H1 (cell line): ENCODE data around the gene GABRD. TPM values are rescaled to one million over a fixed set of nuclear protein-coding genes. Genes with fewer than 3 reads are reported as not detected.
A peak's percentile ranks its signal among the peaks of the same experiment; 100 is the strongest.

ENCODE experiments used
- CTCF ChIA-PET: fragments of 300-600 bp; sonication (Branson Sonifier 250); formaldehyde crosslinking; loops from one replicate; lab custom pipeline; 2021; ENCODE audit not compliant: partially characterized antibody; lab: Charles Lee
- POLR2A ChIA-PET: fragments of 300-600 bp; sonication (Branson Sonifier 250); formaldehyde crosslinking; loops from one replicate; lab custom pipeline; 2021; ENCODE audit warnings: inconsistent platforms; ENCODE audit not compliant: partially characterized antibody; lab: Charles Lee
- DNase-seq, 2 experiments: peaks; one replicate each; pipeline versions ENCODE4 v3.0.0 to v3.0.0-alpha.2; 2010 to 2022; ENCODE audit warnings: low spot score in 2 of 2, low read depth in 1 of 2, mixed read lengths in 1 of 2
- FAIRE-seq: peaks from 2 replicates; lab custom pipeline; 2011; peaks lifted over from hg19 to GRCh38; lab: Jason Lieb, UNC
- H2AFZ ChIP-seq: 2 replicates; pipeline ENCODE4 v1.8.1; 2012; ENCODE audit warnings: low read length, inconsistent platforms
- H2AK5ac ChIP-seq: 2 replicates; pipeline ENCODE4 v1.6.1; 2013; ENCODE audit warnings: low read depth, low read length
- H2BK120ac ChIP-seq: replicated peaks from 2 replicates; pipeline ENCODE3; 2013; ENCODE audit warnings: low read depth, low read length, inconsistent platforms
- H2BK12ac ChIP-seq: 2 replicates; pipeline ENCODE4 v1.6.1; 2013; ENCODE audit warnings: low read depth, low read length
- H2BK15ac ChIP-seq: 2 replicates; pipeline ENCODE4 v1.6.1; 2013; ENCODE audit warnings: low read length
- H2BK20ac ChIP-seq: 2 replicates; pipeline ENCODE4 v1.6.1; 2013; ENCODE audit warnings: low read length
- H2BK5ac ChIP-seq: 2 replicates; pipeline ENCODE4 v1.6.1; 2013; ENCODE audit warnings: low read depth, low read length
- H3K14ac ChIP-seq: 2 replicates; pipeline ENCODE4 v1.6.1; 2013; ENCODE audit warnings: inconsistent platforms; ENCODE audit not compliant: insufficient read length
- H3K18ac ChIP-seq: 2 replicates; pipeline ENCODE4 v1.6.1; 2013; ENCODE audit warnings: low read length; ENCODE audit errors: extremely low read depth
- H3K23ac ChIP-seq: 2 replicates; pipeline ENCODE4 v1.6.1; 2013; ENCODE audit warnings: inconsistent platforms; ENCODE audit not compliant: insufficient read length
- H3K23me2 ChIP-seq: 2 replicates; pipeline ENCODE4 v1.6.1; 2013; ENCODE audit warnings: low read depth, low read length
- H3K27ac ChIP-seq: 2 replicates; pipeline ENCODE4 v1.6.1; 2011; ENCODE audit warnings: low read depth, low read length, inconsistent platforms
- H3K27me3 ChIP-seq, 4 experiments: replicated peaks in 1 of 4; 1 replicate in 1 of 4; 2 replicates in 3 of 4; pipeline versions ENCODE4 v1.6.1 to v1.8.1; 2011 to 2013; ENCODE audit warnings: low read length in 3 of 4, mild to moderate bottlenecking in 3 of 4, inconsistent platforms in 2 of 4, mixed read lengths in 2 of 4, moderate library complexity in 1 of 4; ENCODE audit not compliant: control insufficient read depth in 3 of 4, insufficient read depth in 3 of 4; ENCODE audit errors: extremely low read depth in 1 of 4
- H3K36me3 ChIP-seq, 4 experiments: 2 replicates each; pipeline versions ENCODE4 v1.6.1 to v1.8.1; 2011 to 2013; ENCODE audit warnings: mild to moderate bottlenecking in 4 of 4, low read length in 3 of 4, moderate library complexity in 2 of 4, control low read depth in 1 of 4, inconsistent platforms in 1 of 4; ENCODE audit not compliant: insufficient read depth in 4 of 4, control insufficient read depth in 2 of 4
- H3K4ac ChIP-seq: replicated peaks from 2 replicates; pipeline ENCODE3; 2013; ENCODE audit warnings: low read length, low read depth, mixed read lengths, inconsistent platforms; ENCODE audit not compliant: insufficient read length
- H3K4me1 ChIP-seq, 4 experiments: replicated peaks in 1 of 4; 1 replicate in 1 of 4; 2 replicates in 3 of 4; pipeline versions ENCODE4 v1.6.1 to v1.8.1; 2011 to 2013; ENCODE audit warnings: low read length in 3 of 4, inconsistent platforms in 2 of 4, mixed read lengths in 1 of 4; ENCODE audit not compliant: insufficient read depth in 4 of 4, control insufficient read depth in 3 of 4
- H3K4me2 ChIP-seq, 2 experiments: 2 replicates each; pipeline versions ENCODE4 v1.6.1 to v1.8.1; 2011 to 2013; ENCODE audit warnings: low read depth in 2 of 2, low read length in 2 of 2, control low read depth in 1 of 2, inconsistent platforms in 1 of 2, mild to moderate bottlenecking in 1 of 2; ENCODE audit not compliant: insufficient read depth in 1 of 2
- H3K4me3 ChIP-seq, 4 experiments: fragments of 200-600, 300-600 bp in 1 of 4; sonication (generic), shearing (Covaris generic), sonication (Bioruptor Twin) in 1 of 4; 2 replicates each; pipeline versions ENCODE4 v1.5.1 to v1.8.1; 2011 to 2016; ENCODE audit warnings: low read length in 4 of 4, low read depth in 3 of 4, control low read depth in 2 of 4, inconsistent platforms in 2 of 4, mild to moderate bottlenecking in 2 of 4, mixed read lengths in 1 of 4, moderate library complexity in 1 of 4; ENCODE audit not compliant: insufficient read depth in 2 of 4; ENCODE audit errors: extremely low read depth in 1 of 4
- H3K56ac ChIP-seq: replicated peaks from 2 replicates; pipeline ENCODE3; 2013; ENCODE audit warnings: low read depth, mild to moderate bottlenecking, mixed read lengths, low read length, inconsistent platforms; ENCODE audit not compliant: insufficient read length
- H3K79me1 ChIP-seq: 2 replicates; pipeline ENCODE4 v1.6.1; 2013; ENCODE audit warnings: low read depth, low read length, control low read depth
- H3K79me2 ChIP-seq, 2 experiments: 2 replicates each; pipeline versions ENCODE4 v1.6.1 to v1.8.1; 2012 to 2013; ENCODE audit warnings: low read length in 2 of 2, mild to moderate bottlenecking in 2 of 2, inconsistent platforms in 1 of 2; ENCODE audit not compliant: insufficient read depth in 2 of 2, control insufficient read depth in 1 of 2
- H3K9ac ChIP-seq, 4 experiments: replicated peaks in 1 of 4; 1 replicate in 1 of 4; 2 replicates in 3 of 4; pipeline versions ENCODE4 v1.6.1 to v1.8.1; 2011 to 2013; ENCODE audit warnings: low read depth in 3 of 4, low read length in 3 of 4, control low read depth in 2 of 4, mild to moderate bottlenecking in 2 of 4, moderate library complexity in 2 of 4, inconsistent platforms in 1 of 4; ENCODE audit errors: extremely low read depth in 1 of 4
- H3K9me3 ChIP-seq, 2 experiments: 2 replicates each; pipeline versions ENCODE4 v1.6.1 to v1.8.1; 2012 to 2013; ENCODE audit warnings: mild to moderate bottlenecking in 2 of 2, moderate library complexity in 2 of 2, control low read depth in 1 of 2, inconsistent platforms in 1 of 2, low read depth in 1 of 2, low read length in 1 of 2, mixed read lengths in 1 of 2; ENCODE audit not compliant: insufficient read depth in 2 of 2
- H4K20me1 ChIP-seq, 2 experiments: replicated peaks in 1 of 2; 2 replicates each; pipeline versions ENCODE3 to v1.8.1; 2011 to 2013; ENCODE audit warnings: inconsistent platforms in 2 of 2, low read length in 2 of 2, mild to moderate bottlenecking in 1 of 2; ENCODE audit not compliant: insufficient read depth in 2 of 2, control insufficient read depth in 1 of 2
- H4K5ac ChIP-seq: 2 replicates; pipeline ENCODE4 v1.6.1; 2013; ENCODE audit warnings: low read length, low read depth, mixed read lengths, inconsistent platforms; ENCODE audit not compliant: insufficient read length
- H4K8ac ChIP-seq: 2 replicates; pipeline ENCODE4 v1.8.0; 2013; ENCODE audit warnings: mild to moderate bottlenecking, moderate library complexity, low read length, inconsistent platforms; ENCODE audit not compliant: insufficient read depth; ENCODE audit errors: extremely low read depth
- H4K91ac ChIP-seq: replicated peaks from 2 replicates; pipeline ENCODE3; 2013; ENCODE audit warnings: low read length, mixed read lengths, inconsistent platforms; ENCODE audit not compliant: insufficient read length
- BACH1 ChIP-seq: IDR thresholded peaks from 2 replicates; pipeline ENCODE4 v1.6.1; 2012; ENCODE audit warnings: low read length, improper control_type of control experiment
- EGR1 ChIP-seq: IDR thresholded peaks from 2 replicates; pipeline ENCODE4 v1.6.1; 2011; ENCODE audit warnings: low read depth, low read length, borderline replicate concordance
- EZH2 ChIP-seq: fragments of 200-600 bp; sonication (generic); IDR thresholded peaks from 2 replicates; pipeline ENCODE4 v1.7.1; 2012; ENCODE audit warnings: low read depth, mild to moderate bottlenecking, moderate library complexity, low read length, inconsistent platforms; ENCODE audit not compliant: severe bottlenecking
- NANOG ChIP-seq: IDR thresholded peaks from 2 replicates; pipeline ENCODE4 v1.6.1; 2011; ENCODE audit warnings: low read length, low read depth, mild to moderate bottlenecking, inconsistent platforms; ENCODE audit not compliant: insufficient read depth, poor library complexity, severe bottlenecking
- RBBP5 ChIP-seq: IDR thresholded peaks from 2 replicates; pipeline ENCODE4 v1.7.1; 2012; ENCODE audit warnings: low read depth, mild to moderate bottlenecking, inconsistent platforms, low read length, moderate library complexity, borderline replicate concordance
- RNF2 ChIP-seq: fragments of 200-900, 300-1000 bp; sonication (generic); IDR thresholded peaks from 2 replicates; pipeline ENCODE4 v1.7.1; 2016; ENCODE audit warnings: borderline replicate concordance, low read depth, mild to moderate bottlenecking, antibody characterized with exemption, low read length; ENCODE audit not compliant: poor library complexity, severe bottlenecking; ENCODE audit errors: missing control alignments
- SIX5 ChIP-seq: IDR thresholded peaks from 2 replicates; pipeline ENCODE4 v1.6.1; 2011; ENCODE audit warnings: mild to moderate bottlenecking, low read depth, low read length
- YY1 ChIP-seq: IDR thresholded peaks from 2 replicates; pipeline ENCODE4 v1.6.1; 2011; ENCODE audit warnings: low read depth, mild to moderate bottlenecking, low read length
- WGBS, 2 experiments: shearing (Covaris generic) in 1 of 2; methylation state at CpG; one replicate each; pipeline versions ENCODE4 v1.1.6 to v1.1.7; 2013 to 2015; ENCODE audit warnings: low lambda C conversion rate in 2 of 2, mixed read lengths in 2 of 2, inconsistent platforms in 1 of 2, low coverage in 1 of 2, missing lambda C conversion rate in 1 of 2; ENCODE audit not compliant: insufficient replicate concordance in 2 of 2, insufficient coverage in 1 of 2, insufficient read length in 1 of 2; ENCODE audit errors: extremely low coverage in 1 of 2, missing lambda C conversion rate in 1 of 2; 5-methylcytosine and 5-hydroxymethylcytosine counted together
- polyA plus RNA-seq, 7 experiments: library from polyadenylated mRNA; depleted of rRNA in 3 of 7; stranded (reverse) in 5 of 7; unstranded in 2 of 7; fragments of >200 nt in 5 of 7; fragments of 200-250 nt in 2 of 7; gene quantifications; 1 replicate in 5 of 7; 2 replicates in 1 of 7; 4 replicates in 1 of 7; pipeline versions ENCODE4 v1.2.1 to v1.2.3, GENCODE V29; 2011 to 2013; ENCODE audit warnings: missing spikeins in 2 of 7, mixed read lengths in 2 of 7
- total RNA-seq: library from RNA; stranded (reverse); fragmentation: NEBNext Ultra II Directional; extraction: Animal tissue kit (Norgen Biotek cat#: 25700); gene quantifications from 2 replicates; pipeline ENCODE4 v1.2.1, GENCODE V29; 2021

GABRD gene
- total and polyA plus RNA-seq, 2 of the 8 experiments (the other 6 are each of a cell fraction or from before 2014, with no cell fraction given) = 1.8 to 3.0 TPM

DNA sequence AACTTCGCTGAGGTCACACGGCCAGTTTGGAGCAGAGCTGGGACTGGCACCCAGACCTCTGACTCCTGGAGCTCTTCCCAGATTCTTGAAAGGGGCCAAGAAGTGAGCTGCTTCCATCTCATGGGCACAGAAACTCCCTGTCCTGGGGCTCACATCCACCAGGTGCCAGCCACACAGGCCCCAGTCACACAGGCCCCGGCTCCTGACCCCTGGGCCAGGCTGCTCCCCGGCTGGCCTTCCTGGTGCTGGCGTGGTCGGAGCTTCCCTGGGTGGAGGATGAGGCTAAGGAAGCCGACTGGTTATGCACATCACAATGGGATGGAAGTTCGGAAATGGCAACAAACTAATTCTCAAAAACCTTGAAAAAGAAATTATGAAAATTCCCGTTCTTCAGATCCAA, 3.0 kb upstream of the GABRD start:
- H3K79me2 ChIP-seq = no peaks in the 10 kb centered on the region
- H3K56ac ChIP-seq = peak overlapping the region; percentile 36
- no peak overlapping the region for H2BK5ac ChIP-seq
- FAIRE-seq (no peak), DNase-seq (no peak)
- peaks cover 7% of the 10 kb centered on the region; the same call in 1 of the 2 replicates for H3K23me2 ChIP-seq
- no peak overlapping the region for H4K91ac ChIP-seq
- H3K9me3 ChIP-seq = no peaks in the 10 kb centered on the region
- 84% methylated on average over 9 of the region's 9 CpGs; no CpG with 5 or more reads in 1 of the 2 experiments for WGBS, 2 experiments
- no peak overlapping the region for H2BK15ac ChIP-seq
- no peak overlapping the region for H3K9ac ChIP-seq
- H2AK5ac ChIP-seq = no peak overlapping the region
- peaks cover 3 to 18% (median 14%) of the 10 kb centered on the region in 4 experiments for H3K27me3 ChIP-seq
- H3K4me1 ChIP-seq = peaks cover 0 to 10% (median 3%) of the 10 kb centered on the region in 4 experiments; a peak in 5 of 7 replicates
- no peak overlapping the region for H3K14ac ChIP-seq
- no peak overlapping the region for H2BK120ac ChIP-seq
- no peak overlapping the region for H3K23ac ChIP-seq
- peaks cover 0 to 4% of the 10 kb centered on the region in 2 experiments for H4K20me1 ChIP-seq
- H2BK20ac ChIP-seq = no peak overlapping the region
- no peak overlapping the region for H3K4me2 ChIP-seq
- H2AFZ ChIP-seq = no peak overlapping the region
- CTCF ChIA-PET = interaction anchor here (1.3 to 2.4 kb wide), 4 partner anchors 19 to 158 kb away, joined by 3 to 8 read pairs (median 4); no protein-coding TSS in a partner anchor
- no peaks in the 10 kb centered on the region for H3K79me1 ChIP-seq
- H3K4ac ChIP-seq = no peak overlapping the region
- H3K18ac ChIP-seq = no peak overlapping the region
- no peak overlapping the region for H3K27ac ChIP-seq
- no peak overlapping the region for H4K8ac ChIP-seq
- H2BK12ac ChIP-seq = no peak overlapping the region
- no peak overlapping the region for H4K5ac ChIP-seq
- H3K4me3 ChIP-seq = no peak overlapping the region
- TF ChIP-seq RBBP5 (no peak), RNF2 (no peak), BACH1 (no peak), SIX5 (no peak), EGR1 (no peak), EZH2 (no peak), YY1 (no peak), NANOG (no peak)
- TF ChIP-seq, all 59 proteins: peak for 0
- POLR2A ChIA-PET = no interaction called here
- no peaks in the 10 kb centered on the region for H3K36me3 ChIP-seq
